GM23248 (cell line): Measurements from ENCODE around the gene RERE.

Experiments used
- EZH2 ChIP-seq: fragments of 200-600 bp; sonication (generic); IDR thresholded peaks from 2 replicates; pipeline ENCODE4 v1.6.1; 2018; ENCODE audit warnings: antibody characterized with exemption, mild to moderate bottlenecking; ENCODE audit not compliant: insufficient read depth, poor library complexity, severe bottlenecking
- EZH2phosphoT487 ChIP-seq: fragments of 200-600 bp; sonication (generic); IDR thresholded peaks from 2 replicates; pipeline ENCODE4 v1.6.1; 2018; ENCODE audit warnings: antibody characterized with exemption, moderate library complexity, mild to moderate bottlenecking, low read depth; ENCODE audit not compliant: insufficient read depth

DNA sequence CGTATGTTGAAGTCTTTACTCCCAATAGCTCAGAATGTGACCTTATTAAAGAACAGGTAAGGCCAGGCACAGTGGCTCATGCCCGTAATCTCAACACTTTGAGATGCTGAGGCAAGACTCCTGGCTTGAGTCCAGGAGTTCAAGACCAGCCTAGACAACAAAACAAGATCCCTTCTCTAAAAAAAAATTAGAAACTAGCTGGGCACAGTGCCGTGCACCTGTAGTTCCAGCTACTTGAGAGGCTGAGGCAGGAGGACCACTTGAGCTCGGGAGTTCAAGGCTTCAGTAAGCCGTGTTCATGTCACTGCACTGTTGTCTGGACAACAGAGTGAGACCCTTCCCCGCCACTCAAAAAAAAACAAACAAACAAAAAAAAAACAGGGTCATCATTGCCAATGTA lies 171.3 kb downstream of the RERE start:
- TF ChIP-seq EZH2phosphoT487, result no peak
- TF ChIP-seq EZH2, result no peak
